Measurements from ENCODE around the gene APOBEC4.

DNA sequence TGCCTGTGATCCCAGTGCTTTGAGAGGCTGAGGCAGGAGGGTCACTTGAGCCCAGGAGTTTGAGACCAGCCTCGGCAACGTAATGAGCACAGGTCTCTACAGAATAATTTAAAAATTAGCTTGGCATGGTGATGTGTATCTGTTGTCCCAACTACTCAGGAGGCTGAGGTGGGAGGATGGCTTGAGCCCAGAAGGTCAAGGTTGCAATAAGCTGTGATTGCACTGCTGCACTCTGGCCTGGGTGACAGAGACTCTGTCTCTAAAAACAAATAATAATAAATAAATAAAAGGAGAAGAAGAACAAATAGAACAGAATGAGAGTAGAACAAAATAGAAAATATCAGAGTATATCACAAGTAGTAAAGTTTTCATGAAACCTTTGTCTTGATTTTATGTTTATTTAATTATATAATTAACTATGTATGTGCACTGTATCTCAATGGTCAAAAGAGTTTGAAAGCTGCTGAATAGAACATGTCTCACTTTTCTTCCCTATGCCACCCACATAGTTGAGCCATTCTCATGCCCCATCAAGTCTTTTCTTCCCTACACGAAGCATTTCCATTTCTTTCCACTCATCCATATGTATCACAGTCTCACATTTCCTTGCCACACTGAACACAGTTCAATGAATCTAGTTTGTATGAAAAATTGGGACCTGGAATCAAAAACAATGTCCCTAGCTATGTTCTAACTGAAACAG is 22.9 kb upstream of the APOBEC4 start:
- TF ChIP-seq CTCF (IDR thresholded peaks at IDR 0.05) (no peak), POLR2A (IDR thresholded peaks at IDR 0.05) (no peak)

Data from body of pancreas (tissue), 4 donors.